IPS-20b (cell line): Measurements from ENCODE around the gene GTF3C4.

Experiments
- H3K27ac ChIP-seq: one replicate; pipeline ENCODE4 v1.5.1; 2013; ENCODE audit warnings: low read length
- H3K27me3 ChIP-seq: 2 replicates; pipeline ENCODE4 v1.6.1; 2013; ENCODE audit warnings: mild to moderate bottlenecking, low read length, inconsistent platforms; ENCODE audit not compliant: insufficient read depth
- H3K36me3 ChIP-seq: 2 replicates; pipeline ENCODE4 v1.6.1; 2013; ENCODE audit warnings: low read depth, mild to moderate bottlenecking, inconsistent platforms, low read length, moderate library complexity; ENCODE audit not compliant: insufficient read depth
- H3K4me1 ChIP-seq: 2 replicates; pipeline ENCODE4 v1.6.1; 2013; ENCODE audit warnings: mild to moderate bottlenecking, control low read depth, inconsistent platforms, low read length, moderate library complexity; ENCODE audit not compliant: insufficient read depth
- H3K4me3 ChIP-seq: 2 replicates; pipeline ENCODE4 v1.5.1; 2013; ENCODE audit warnings: mild to moderate bottlenecking, low read length, inconsistent platforms
- H3K9ac ChIP-seq: 2 replicates; pipeline ENCODE4 v1.6.1; 2013; ENCODE audit warnings: low read depth, mild to moderate bottlenecking, inconsistent platforms, low read length, moderate library complexity
- H3K9me3 ChIP-seq: 2 replicates; pipeline ENCODE4 v1.6.1; 2013; ENCODE audit warnings: mild to moderate bottlenecking, low read depth, low read length, inconsistent platforms; ENCODE audit not compliant: insufficient read depth

The GTF3C4 gene

DNA sequence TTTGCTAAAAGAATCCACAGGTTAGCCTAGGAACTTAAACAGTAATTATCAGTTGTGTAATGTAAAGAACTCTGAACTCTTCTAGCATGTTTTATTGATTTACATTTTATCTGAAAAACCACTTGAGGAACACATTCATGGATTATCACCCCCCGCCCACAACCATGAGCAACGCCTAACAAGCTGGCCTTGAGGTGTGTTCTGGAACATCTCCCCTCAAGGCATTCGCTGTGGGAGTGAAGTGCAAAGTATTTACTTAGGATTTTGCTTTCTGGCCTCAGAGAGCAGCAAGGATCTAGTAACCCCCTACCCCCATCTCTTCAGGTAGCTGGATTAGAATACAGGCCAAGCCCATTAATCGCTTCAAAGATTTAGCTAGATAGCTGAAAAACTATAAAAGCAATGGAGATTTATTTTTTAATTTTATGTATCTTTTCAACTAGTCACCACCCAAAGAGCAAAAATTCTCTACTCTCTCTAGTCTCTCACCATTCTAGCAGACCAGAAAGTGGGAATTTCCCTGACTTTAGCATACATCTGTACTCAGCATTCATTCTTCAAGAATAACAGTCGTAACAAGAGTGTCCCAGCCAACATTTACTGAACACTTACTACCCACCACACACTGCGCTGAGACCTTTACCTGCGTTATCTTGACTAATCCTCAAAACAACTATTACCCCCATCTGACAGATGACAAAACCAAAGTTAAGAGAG is 37.7 kb upstream of the GTF3C4 start:
- Histone ChIP-seq H3K36me3 (peaks cover 57% of the 10 kb centered on the region), H3K4me3 (no peak overlapping the region), H3K4me1 (no peaks in the 10 kb centered on the region; the same call in 1 of the 2 replicates), H3K27me3 (no peaks in the 10 kb centered on the region), H3K27ac (no peak overlapping the region), H3K9ac (no peak overlapping the region), H3K9me3 (no peaks in the 10 kb centered on the region)

DNA sequence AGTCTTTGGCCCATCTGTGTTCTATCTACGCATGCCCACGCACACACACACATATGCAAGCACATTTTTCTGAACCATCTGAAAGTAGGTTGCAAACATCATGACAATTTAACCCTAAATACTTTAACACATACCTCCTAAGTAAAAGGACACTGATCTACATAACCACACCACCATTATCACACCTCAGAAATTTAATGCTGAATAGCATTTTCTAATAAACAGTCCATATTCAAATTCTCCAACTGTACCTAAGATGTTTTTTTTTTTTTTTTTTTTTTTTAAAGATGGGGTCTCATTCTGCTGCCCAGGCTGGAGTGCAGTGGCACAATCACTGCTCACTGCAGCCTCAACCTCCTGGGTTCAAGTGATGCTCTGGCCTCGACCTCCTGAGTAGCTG is 35.9 kb upstream of the GTF3C4 start:
- Histone ChIP-seq H3K9ac (no peak overlapping the region), H3K36me3 (peaks cover 58% of the 10 kb centered on the region), H3K4me3 (no peak overlapping the region), H3K27ac (no peak overlapping the region), H3K27me3 (no peaks in the 10 kb centered on the region), H3K4me1 (no peaks in the 10 kb centered on the region), H3K9me3 (no peaks in the 10 kb centered on the region)

DNA sequence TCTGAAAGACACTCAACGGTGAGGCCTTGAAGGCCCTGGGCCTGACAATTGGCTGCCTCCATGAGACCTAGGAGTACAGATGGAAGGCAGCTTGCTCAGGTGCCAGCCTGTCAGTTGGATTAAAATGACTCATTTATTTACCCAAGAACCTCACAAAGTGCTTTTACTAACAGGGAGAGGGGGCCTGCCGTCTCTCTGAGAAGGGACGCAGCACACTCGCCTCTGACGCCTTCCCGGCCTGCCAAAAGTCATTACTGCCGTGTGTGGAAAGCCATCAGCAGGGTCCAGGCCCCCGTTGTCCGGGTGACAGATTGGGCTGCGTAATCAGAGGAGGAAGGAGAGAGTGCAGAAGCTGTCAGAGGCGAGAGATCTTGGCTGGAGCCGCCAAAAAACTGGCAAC is 32.9 kb upstream of the GTF3C4 start:
- Histone ChIP-seq H3K4me1 (no peaks in the 10 kb centered on the region), H3K27ac (no peak overlapping the region), H3K27me3 (no peaks in the 10 kb centered on the region), H3K4me3 (no peak overlapping the region), H3K9ac (no peak overlapping the region), H3K9me3 (no peaks in the 10 kb centered on the region), H3K36me3 (peaks cover 62% of the 10 kb centered on the region)

DNA sequence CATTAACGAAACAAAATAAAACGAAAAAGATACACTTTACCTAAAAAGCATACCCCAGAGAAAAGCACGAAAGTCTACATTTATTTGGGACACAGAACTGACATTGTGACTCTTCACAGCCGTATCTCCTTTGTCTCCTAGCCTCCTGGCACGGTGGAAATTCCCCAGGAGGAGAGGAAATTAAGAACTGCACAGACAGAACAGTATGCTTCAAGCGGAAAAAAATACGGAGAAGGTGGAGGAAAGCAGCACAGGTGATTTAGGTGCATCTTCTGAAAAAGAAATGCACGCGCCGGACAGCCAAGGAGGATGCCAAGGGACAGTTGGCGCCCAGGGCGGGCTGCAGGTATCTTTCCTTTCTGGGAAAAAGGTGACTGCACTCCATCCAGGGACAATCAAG is 32.5 kb upstream of the GTF3C4 start:
- peaks cover 65% of the 10 kb centered on the region for H3K36me3 ChIP-seq
- H3K27me3 ChIP-seq, result no peaks in the 10 kb centered on the region
- no peak overlapping the region for H3K27ac ChIP-seq

DNA sequence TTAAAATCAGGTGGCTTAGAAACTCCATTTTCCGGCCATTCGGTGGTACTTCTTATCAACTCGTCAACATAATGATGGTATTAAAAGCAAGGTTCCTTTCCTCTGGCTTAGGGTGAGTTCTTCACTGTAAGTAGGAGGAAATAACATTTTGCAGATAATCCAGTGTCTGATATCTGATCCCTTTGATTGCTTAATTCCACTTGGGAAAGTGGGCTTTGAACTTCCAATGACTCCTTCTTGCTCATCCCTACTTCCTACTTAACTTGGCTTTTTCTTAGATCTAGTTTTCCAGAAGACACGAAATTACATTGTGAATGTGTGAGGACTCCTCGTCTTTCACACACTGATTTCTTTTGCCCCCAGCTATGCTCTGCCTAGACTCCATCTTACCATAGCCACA is 32.0 kb upstream of the GTF3C4 start:
- Histone ChIP-seq H3K36me3 (peaks cover 69% of the 10 kb centered on the region), H3K27ac (no peak overlapping the region), H3K27me3 (no peaks in the 10 kb centered on the region), H3K9ac (no peak overlapping the region), H3K4me3 (no peak overlapping the region), H3K9me3 (no peaks in the 10 kb centered on the region), H3K4me1 (no peaks in the 10 kb centered on the region)

More for the DNA sequence above, 32.5 kb upstream of the GTF3C4 start:
- no peaks in the 10 kb centered on the region for H3K4me1 ChIP-seq
- no peaks in the 10 kb centered on the region for H3K9me3 ChIP-seq
- no peak overlapping the region for H3K9ac ChIP-seq
- H3K4me3 ChIP-seq, result no peak overlapping the region

DNA sequence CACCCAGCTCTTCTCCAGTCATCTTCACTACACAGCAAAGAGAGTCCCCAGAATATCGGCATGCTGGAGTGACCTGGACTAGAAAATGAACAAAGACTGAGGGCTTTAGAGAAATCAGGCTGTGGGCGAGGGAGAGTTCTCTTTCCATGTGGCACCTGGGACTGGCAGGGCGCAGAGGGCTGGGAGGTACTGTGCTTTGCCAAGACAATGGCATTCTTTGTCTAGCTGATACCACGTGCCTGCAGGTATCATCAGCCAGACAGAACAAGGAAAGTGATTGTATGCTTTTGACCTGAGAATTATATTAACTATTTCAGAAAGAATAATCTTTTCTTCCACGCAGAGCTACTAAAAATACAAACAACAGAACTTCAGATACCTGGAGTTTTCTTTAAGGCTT is 30.9 kb upstream of the GTF3C4 start:
- no peak overlapping the region for H3K9ac ChIP-seq
- no peak overlapping the region for H3K27ac ChIP-seq
- H3K4me3 ChIP-seq, result no peak overlapping the region
- H3K36me3 ChIP-seq, result peaks cover 80% of the 10 kb centered on the region
- no peaks in the 10 kb centered on the region for H3K4me1 ChIP-seq
- no peaks in the 10 kb centered on the region for H3K27me3 ChIP-seq
- H3K9me3 ChIP-seq, result no peaks in the 10 kb centered on the region

DNA sequence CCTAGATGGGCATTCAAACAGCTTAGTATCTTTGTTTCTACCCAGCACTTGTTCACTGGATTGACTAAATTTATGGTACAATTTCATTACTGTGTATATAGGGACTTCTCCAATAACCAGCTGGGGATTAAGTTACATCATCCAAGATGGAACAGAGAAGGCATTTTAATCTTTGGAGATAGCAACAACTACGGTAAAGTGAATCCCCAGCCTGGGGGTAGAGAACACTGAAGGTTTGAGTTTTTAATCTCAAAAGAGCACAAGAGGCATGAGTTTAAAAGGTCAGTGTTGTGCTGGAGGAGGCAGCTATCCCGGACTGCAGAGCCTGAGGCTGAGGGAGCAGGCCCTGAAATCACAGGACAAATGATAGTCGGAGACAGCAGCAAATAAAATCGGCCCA is 29.0 kb upstream of the GTF3C4 start:
- Histone ChIP-seq H3K27me3 (no peaks in the 10 kb centered on the region), H3K36me3 (peaks cover 96% of the 10 kb centered on the region)

DNA sequence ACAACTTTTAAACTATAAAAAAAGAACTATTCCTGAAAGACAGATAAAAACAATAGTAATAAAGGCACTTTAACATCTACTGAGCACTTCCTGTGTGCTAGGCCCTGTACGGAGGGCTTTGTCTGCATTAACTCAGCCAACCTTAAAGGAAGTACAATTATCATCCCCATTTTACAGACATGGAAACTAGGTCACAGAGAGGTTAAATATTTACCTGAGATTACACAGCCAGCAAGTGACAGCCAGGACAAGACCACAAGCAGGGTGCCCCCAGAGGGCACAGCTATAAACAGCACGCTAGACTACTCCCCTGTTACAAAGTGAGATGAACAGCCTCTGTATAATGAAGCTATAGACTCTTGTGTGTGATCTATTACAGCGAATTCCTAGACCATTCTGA is 26.0 kb upstream of the GTF3C4 start:
- H3K27me3 ChIP-seq, result no peaks in the 10 kb centered on the region
- H3K4me3 ChIP-seq, result no peak overlapping the region
- no peaks in the 10 kb centered on the region for H3K4me1 ChIP-seq
- H3K9ac ChIP-seq, result no peak overlapping the region
- H3K27ac ChIP-seq, result no peak overlapping the region
- H3K9me3 ChIP-seq, result no peaks in the 10 kb centered on the region
- peaks cover 98% of the 10 kb centered on the region for H3K36me3 ChIP-seq

More for the DNA sequence above, 29.0 kb upstream of the GTF3C4 start:
- Histone ChIP-seq H3K27ac (no peak overlapping the region), H3K9ac (no peak overlapping the region), H3K4me1 (no peaks in the 10 kb centered on the region), H3K4me3 (no peak overlapping the region), H3K9me3 (no peaks in the 10 kb centered on the region)

DNA sequence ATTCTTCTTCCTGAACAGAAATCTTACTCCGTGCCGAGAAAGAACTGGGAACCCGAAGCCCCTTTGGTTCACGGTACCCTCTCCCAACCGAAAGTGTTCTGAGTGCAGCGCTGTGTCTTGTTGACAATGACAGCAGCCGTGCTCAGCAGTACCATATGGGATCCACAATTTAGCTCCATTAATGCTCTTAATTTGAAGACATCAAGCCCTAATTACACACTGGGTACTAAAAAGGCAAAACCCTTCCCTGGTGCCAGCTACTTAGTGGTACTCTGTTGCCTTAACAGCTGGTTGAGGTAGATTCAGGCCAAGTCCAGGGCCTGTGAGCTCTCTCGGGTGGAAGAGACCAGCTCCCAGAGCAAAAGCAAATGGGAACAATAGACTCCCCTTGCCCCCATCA is 25.0 kb upstream of the GTF3C4 start:
- peaks cover 98% of the 10 kb centered on the region for H3K36me3 ChIP-seq
- H3K27ac ChIP-seq, result no peak overlapping the region
- H3K9me3 ChIP-seq, result no peaks in the 10 kb centered on the region
- no peak overlapping the region for H3K4me3 ChIP-seq
- no peak overlapping the region for H3K9ac ChIP-seq
- no peaks in the 10 kb centered on the region for H3K4me1 ChIP-seq
- H3K27me3 ChIP-seq, result no peaks in the 10 kb centered on the region

DNA sequence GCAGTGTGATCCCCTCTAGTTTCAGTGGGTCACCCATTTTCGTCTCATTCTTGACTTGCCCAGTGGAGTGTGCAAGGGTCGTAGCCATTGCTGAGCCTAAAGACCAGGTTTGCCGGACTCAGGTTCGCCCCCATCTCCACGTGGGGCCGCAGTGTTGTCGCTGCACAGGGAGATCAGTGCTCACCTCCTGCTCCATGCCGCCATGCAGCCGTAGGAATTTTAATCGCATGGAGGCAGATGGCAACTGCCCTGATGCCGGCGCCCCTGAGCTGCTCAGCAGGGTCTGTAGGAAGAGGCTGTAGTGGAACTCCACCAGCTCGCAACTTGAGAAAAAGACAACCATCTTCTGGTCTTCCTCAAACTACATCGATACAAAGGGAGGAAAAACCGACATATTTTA is 24.6 kb upstream of the GTF3C4 start:
- Histone ChIP-seq H3K4me1 (no peaks in the 10 kb centered on the region), H3K9ac (no peak overlapping the region), H3K27me3 (no peaks in the 10 kb centered on the region), H3K9me3 (no peaks in the 10 kb centered on the region), H3K36me3 (peaks cover 98% of the 10 kb centered on the region), H3K27ac (no peak overlapping the region), H3K4me3 (no peak overlapping the region)

DNA sequence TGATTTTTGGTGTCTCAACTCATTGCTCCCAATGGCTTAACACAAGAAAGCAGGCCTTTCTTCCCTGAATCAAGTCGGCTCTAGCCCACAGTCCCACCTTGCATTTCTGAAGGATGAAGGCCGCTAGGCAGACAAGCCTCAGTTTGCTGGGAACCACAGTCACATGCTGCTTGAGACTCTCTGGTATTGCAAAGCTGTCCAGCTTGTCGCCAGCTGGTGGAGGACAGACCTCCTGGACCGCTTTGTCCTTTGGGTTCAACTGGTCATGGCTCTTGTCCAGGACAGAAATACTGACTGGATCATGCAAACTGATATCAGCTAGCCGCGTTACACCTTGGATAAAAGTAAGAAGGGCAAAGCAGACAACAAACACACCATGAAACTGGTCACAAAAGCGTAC is 23.5 kb upstream of the GTF3C4 start:
- no peak overlapping the region for H3K9ac ChIP-seq
- H3K27ac ChIP-seq, result no peak overlapping the region
- H3K27me3 ChIP-seq, result no peaks in the 10 kb centered on the region
- no peaks in the 10 kb centered on the region for H3K9me3 ChIP-seq
- H3K4me3 ChIP-seq, result no peak overlapping the region
- peaks cover 98% of the 10 kb centered on the region for H3K36me3 ChIP-seq
- no peaks in the 10 kb centered on the region for H3K4me1 ChIP-seq

DNA sequence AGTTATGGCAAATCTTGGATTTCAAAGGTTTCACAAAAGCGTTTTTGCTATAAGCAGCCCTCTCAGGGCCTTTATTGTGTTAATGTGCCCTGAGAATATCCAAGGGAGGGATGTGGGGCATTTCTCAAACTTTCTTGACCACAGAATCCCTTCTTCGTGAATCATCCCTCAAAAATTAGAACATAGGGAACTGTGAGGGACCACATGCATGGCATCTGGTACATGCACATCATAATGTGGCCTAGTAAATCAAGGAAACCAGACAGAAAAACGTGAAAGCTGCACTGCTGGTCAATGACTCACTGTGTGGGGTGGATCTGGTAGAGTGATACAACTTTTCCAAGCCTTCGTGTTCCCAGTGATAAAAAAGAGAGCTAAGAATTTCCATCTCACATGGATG is 22.9 kb upstream of the GTF3C4 start:
- Histone ChIP-seq H3K27ac (no peak overlapping the region), H3K9me3 (no peaks in the 10 kb centered on the region), H3K4me1 (no peaks in the 10 kb centered on the region), H3K9ac (no peak overlapping the region), H3K27me3 (no peaks in the 10 kb centered on the region), H3K4me3 (no peak overlapping the region), H3K36me3 (peaks cover 98% of the 10 kb centered on the region)
